Measurements from ENCODE around the gene ACOT7.

- no peak for TF ChIP-seq CTCF (IDR thresholded peaks at IDR 0.05; ENCODE audit: low read length)
- TF ChIP-seq EZH2 (IDR thresholded peaks at IDR 0.05; ENCODE audit: borderline replicate concordance, low read length): no peak
Measured at GRCh38 chr1:6308449-6308848, 85.1 kb downstream of the ACOT7 start.
